WTC11 (cell line): ENCODE results near the gene MAPT. TPM values are rescaled to one million over a fixed set of nuclear protein-coding genes. Genes with fewer than 3 reads are reported as not detected.

Experiments
- ATAC-seq: fragments of 200-7000 bp; cut with Tn5 transposase; 2 replicates; pipeline ENCODE4 v1.10.0; 2021; ENCODE audit warnings: mild to moderate bottlenecking, moderate library complexity
- CTCF ChIA-PET: fragments of 300-600 bp; sonication (Branson Sonifier 250); formaldehyde crosslinking; loops from one replicate; lab custom pipeline; 2021; ENCODE audit warnings: antibody characterized with exemption; lab: Charles Lee
- POLR2A ChIA-PET: fragments of 350-600 bp; sonication (Branson Sonifier 250); formaldehyde crosslinking; loops from one replicate; lab custom pipeline; 2021; ENCODE audit warnings: antibody characterized with exemption; lab: Charles Lee
- DNase-seq: peaks from one replicate; pipeline ENCODE4 v3.0.0; 2021; ENCODE audit warnings: low spot score
- H3K27ac Mint-ChIP-seq: 2 replicates; pipeline ENCODE4 v1.8.0; 2021; ENCODE audit warnings: mixed read lengths
- H3K27me3 Mint-ChIP-seq: 2 replicates; pipeline ENCODE4 v1.8.0; 2021; ENCODE audit warnings: low read depth, mild to moderate bottlenecking, moderate library complexity, mixed read lengths
- H3K36me3 Mint-ChIP-seq: 2 replicates; pipeline ENCODE4 v1.8.0; 2021; ENCODE audit warnings: mixed read lengths
- H3K4me1 Mint-ChIP-seq: 2 replicates; pipeline ENCODE4 v1.8.0; 2022; ENCODE audit warnings: mixed read lengths
- H3K4me3 Mint-ChIP-seq: 2 replicates; pipeline ENCODE4 v1.8.0; 2021; ENCODE audit warnings: mild to moderate bottlenecking, moderate library complexity, mixed read lengths
- H3K9me3 Mint-ChIP-seq: 2 replicates; pipeline ENCODE4 v1.8.0; 2021; ENCODE audit warnings: mixed read lengths
- ATF1 ChIP-seq: sonication (generic); formaldehyde crosslinking; IDR thresholded peaks from 2 replicates; pipeline ENCODE4 v1.8.1; 2023; ENCODE audit warnings: mild to moderate bottlenecking, moderate library complexity, missing genetic modification reagents
- EMX1 ChIP-seq: fragments of 250-450 bp; sonication (Bioruptor Pico); IDR thresholded peaks from 2 replicates; pipeline ENCODE4 v1.8.0; 2021; ENCODE audit warnings: mild to moderate bottlenecking
- ERG ChIP-seq: fragments of 250-450 bp; sonication (Bioruptor Pico); IDR thresholded peaks from 2 replicates; pipeline ENCODE4 v1.8.0; 2021; ENCODE audit warnings: mild to moderate bottlenecking
- ETV6 ChIP-seq: sonication (generic); formaldehyde crosslinking; IDR thresholded peaks from 2 replicates; pipeline ENCODE4 v1.8.1; 2022; ENCODE audit warnings: mild to moderate bottlenecking, missing genetic modification reagents
- FOXP1 ChIP-seq: sonication (generic); formaldehyde crosslinking; IDR thresholded peaks from 2 replicates; pipeline ENCODE4 v1.8.0; 2022; ENCODE audit warnings: missing genetic modification reagents, mild to moderate bottlenecking, moderate library complexity, borderline replicate concordance
- JUN ChIP-seq: sonication (generic); formaldehyde crosslinking; IDR thresholded peaks from 2 replicates; pipeline ENCODE4 v1.8.0; 2023; ENCODE audit warnings: mild to moderate bottlenecking, missing genetic modification reagents
- MYBL2 ChIP-seq: sonication (generic); formaldehyde crosslinking; IDR thresholded peaks from 2 replicates; pipeline ENCODE4 v1.8.1; 2023; ENCODE audit warnings: mild to moderate bottlenecking, moderate library complexity, missing genetic modification reagents
- NFE2L1 ChIP-seq: sonication (generic); formaldehyde crosslinking; IDR thresholded peaks from 2 replicates; pipeline ENCODE4 v1.8.1; 2023; ENCODE audit warnings: missing genetic modification reagents
- NFYB ChIP-seq: sonication (generic); formaldehyde crosslinking; conservative IDR thresholded peaks from 2 replicates; pipeline ENCODE4 v1.8.0; 2022; ENCODE audit warnings: low read depth, missing genetic modification reagents
- NR1H2 ChIP-seq: sonication (generic); formaldehyde crosslinking; IDR thresholded peaks from 2 replicates; pipeline ENCODE4 v1.9.0; 2021; ENCODE audit warnings: mild to moderate bottlenecking, moderate library complexity, missing genetic modification reagents
- NR3C1 ChIP-seq: sonication (generic); formaldehyde crosslinking; conservative IDR thresholded peaks from 2 replicates; pipeline ENCODE4 v1.8.1; 2023; ENCODE audit warnings: low read depth, mild to moderate bottlenecking, missing genetic modification reagents
- RELA ChIP-seq: sonication (generic); formaldehyde crosslinking; IDR thresholded peaks from 2 replicates; pipeline ENCODE4 v1.8.1; 2022; ENCODE audit warnings: missing genetic modification reagents, mild to moderate bottlenecking, borderline replicate concordance
- RORB ChIP-seq: fragments of 250-450 bp; sonication (Bioruptor Pico); IDR thresholded peaks from 2 replicates; pipeline ENCODE4 v1.9.0; 2021; ENCODE audit warnings: mild to moderate bottlenecking
- SOX15 ChIP-seq: fragments of 250-450 bp; sonication (Bioruptor Pico); IDR thresholded peaks from 2 replicates; pipeline ENCODE4 v1.9.0; 2021; ENCODE audit warnings: mild to moderate bottlenecking
- SP1 ChIP-seq: sonication (generic); formaldehyde crosslinking; conservative IDR thresholded peaks from 2 replicates; pipeline ENCODE4 v1.8.1; 2022; ENCODE audit warnings: missing genetic modification reagents
- TEAD4 ChIP-seq: sonication (generic); formaldehyde crosslinking; IDR thresholded peaks from 2 replicates; pipeline ENCODE4 v1.8.0; 2022; ENCODE audit warnings: mild to moderate bottlenecking, missing genetic modification reagents
- ZBTB43 ChIP-seq: sonication (generic); formaldehyde crosslinking; IDR thresholded peaks from 2 replicates; pipeline ENCODE4 v1.8.1; 2023; ENCODE audit warnings: mild to moderate bottlenecking, missing genetic modification reagents
- ZNF121 ChIP-seq: sonication (generic); formaldehyde crosslinking; IDR thresholded peaks from 2 replicates; pipeline ENCODE4 v1.8.0; 2023; ENCODE audit warnings: missing genetic modification reagents
- ZNF263 ChIP-seq: sonication (generic); formaldehyde crosslinking; IDR thresholded peaks from 2 replicates; pipeline ENCODE4 v1.8.1; 2022; ENCODE audit warnings: low read depth, mild to moderate bottlenecking, moderate library complexity, missing genetic modification reagents
- ZNF396 ChIP-seq: fragments of 250-450 bp; sonication (Bioruptor Pico); IDR thresholded peaks from 2 replicates; pipeline ENCODE4 v1.8.0; 2021; ENCODE audit warnings: mild to moderate bottlenecking, moderate library complexity, borderline replicate concordance
- ZNF416 ChIP-seq: fragments of 250-450 bp; sonication (Bioruptor Pico); IDR thresholded peaks from 2 replicates; pipeline ENCODE4 v1.9.0; 2021; ENCODE audit warnings: mild to moderate bottlenecking, inconsistent platforms
- ZNF671 ChIP-seq: fragments of 250-450 bp; sonication (Bioruptor Pico); IDR thresholded peaks from 2 replicates; pipeline ENCODE4 v1.8.0; 2021; ENCODE audit warnings: mild to moderate bottlenecking
- total RNA-seq: library from RNA; stranded (reverse); gene quantifications from 3 replicates; pipeline ENCODE4 v1.2.3, GENCODE V29; 2021
- TF ChIP-seq, protein P1 (sequence below): sonication (generic); formaldehyde crosslinking; IDR thresholded peaks from 2 replicates; pipeline ENCODE4 v1.8.0; 2022; ENCODE audit warnings: missing genetic modification reagents

Gene MAPT
- total RNA-seq, 1 experiment from 2014 or later: 2.2 TPM

DNA sequence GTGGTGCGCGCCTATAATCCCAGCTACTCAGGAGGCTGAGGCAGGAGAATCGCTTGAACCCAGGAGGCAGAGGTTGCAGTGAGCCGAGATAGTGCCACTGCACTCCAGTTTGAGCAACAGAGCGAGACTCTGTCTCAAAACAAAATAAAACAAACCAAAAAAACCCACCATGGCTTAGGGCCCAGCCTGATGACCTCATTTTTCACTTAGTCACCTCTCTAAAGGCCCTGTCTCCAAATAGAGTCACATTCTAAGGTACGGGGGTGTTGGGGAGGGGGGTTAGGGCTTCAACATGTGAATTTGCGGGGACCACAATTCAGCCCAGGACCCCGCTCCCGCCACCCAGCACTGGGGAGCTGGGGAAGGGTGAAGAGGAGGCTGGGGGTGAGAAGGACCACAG is 103.3 kb downstream of the MAPT start (continued):
- TF ChIP-seq ZNF396 (CRISPR knock-in tag) (no peak), ZBTB43 (CRISPR knock-in tag) (no peak)

- H3K27ac Mint-ChIP-seq: no peak within 1 kb of the TSS
- no peaks in the 10 kb centered on the region for H3K4me1 Mint-ChIP-seq
- no peaks in the 10 kb centered on the region for H3K9me3 Mint-ChIP-seq
- ChIA-PET POLR2A (no interaction called here), CTCF (interaction anchor here (1.3 to 4.1 kb wide), 3 partner anchors 28 to 50 kb away, joined by 3 to 20 read pairs (median 7); no protein-coding TSS in a partner anchor)
- ATAC-seq (no peak), DNase-seq (no peak)
- no peak for TF ChIP-seq TEAD4 (CRISPR knock-in tag)
- no peak for TF ChIP-seq ATF1 (CRISPR knock-in tag)
- TF ChIP-seq MYBL2 (CRISPR knock-in tag): no peak
- no peak for TF ChIP-seq NR3C1
- TF ChIP-seq ZBTB43 (CRISPR knock-in tag): no peak
- no peak for TF ChIP-seq ZNF263 (CRISPR knock-in tag)
- no peak for TF ChIP-seq NFYB
- no peak for TF ChIP-seq NR1H2 (CRISPR knock-in tag)
- no peak for TF ChIP-seq SP1 (CRISPR knock-in tag)
- no peak for TF ChIP-seq JUN (CRISPR knock-in tag)
- TF ChIP-seq RORB (CRISPR knock-in tag): no peak
- no peak for TF ChIP-seq ZNF396 (CRISPR knock-in tag)
- TF ChIP-seq ERG (CRISPR knock-in tag): no peak
- TF ChIP-seq ZNF671 (CRISPR knock-in tag): no peak
- no peak for TF ChIP-seq ZNF121 (CRISPR knock-in tag)
- no peak for TF ChIP-seq EMX1 (CRISPR knock-in tag)
- TF ChIP-seq NFE2L1 (CRISPR knock-in tag): no peak
- no peaks in the 10 kb centered on the region for H3K27me3 Mint-ChIP-seq
- no peaks in the 10 kb centered on the region for H3K36me3 Mint-ChIP-seq
- no peak within 1 kb of the TSS for H3K4me3 Mint-ChIP-seq
These were observed 104.9 kb downstream of the MAPT start, which contains the start of gene STH for GRCh38 chr17:45998987-45999899. TSS of gene STH (plus strand) at chr17:45999250. CDS start at chr17:45999280, 30 bp downstream.

DNA sequence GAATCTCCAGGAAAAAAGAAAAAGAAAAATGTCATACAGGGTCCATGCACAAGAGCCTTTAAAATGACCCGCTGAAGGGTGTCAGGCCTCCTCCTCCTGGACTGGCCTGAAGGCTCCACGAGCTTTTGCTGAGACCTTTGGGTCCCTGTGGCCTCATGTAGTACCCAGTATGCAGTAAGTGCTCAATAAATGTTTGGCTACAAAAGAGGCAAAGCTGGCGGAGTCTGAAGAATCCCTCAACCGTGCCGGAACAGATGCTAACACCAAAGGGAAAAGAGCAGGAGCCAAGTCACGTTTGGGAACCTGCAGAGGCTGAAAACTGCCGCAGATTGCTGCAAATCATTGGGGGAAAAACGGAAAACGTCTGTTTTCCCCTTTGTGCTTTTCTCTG is 105.5 kb downstream of the MAPT start:
- ChIA-PET POLR2A (no interaction called here), CTCF (interaction anchor here (1.0 to 4.1 kb wide), 3 partner anchors 9 to 51 kb away, joined by 4 to 20 read pairs (median 7); no protein-coding TSS in a partner anchor)
- Mint-ChIP-seq H3K36me3 (no peaks in the 10 kb centered on the region), H3K27me3 (no peaks in the 10 kb centered on the region), H3K27ac (no peak overlapping the region), H3K4me1 (no peaks in the 10 kb centered on the region), H3K4me3 (no peak overlapping the region), H3K9me3 (no peaks in the 10 kb centered on the region)
- ATAC-seq (no peak), DNase-seq (no peak)
- TF ChIP-seq FOXP1 (CRISPR knock-in tag): no peak
- no peak for TF ChIP-seq ETV6 (CRISPR knock-in tag)
- TF ChIP-seq SOX15: no peak
- TF ChIP-seq, protein P1, sequence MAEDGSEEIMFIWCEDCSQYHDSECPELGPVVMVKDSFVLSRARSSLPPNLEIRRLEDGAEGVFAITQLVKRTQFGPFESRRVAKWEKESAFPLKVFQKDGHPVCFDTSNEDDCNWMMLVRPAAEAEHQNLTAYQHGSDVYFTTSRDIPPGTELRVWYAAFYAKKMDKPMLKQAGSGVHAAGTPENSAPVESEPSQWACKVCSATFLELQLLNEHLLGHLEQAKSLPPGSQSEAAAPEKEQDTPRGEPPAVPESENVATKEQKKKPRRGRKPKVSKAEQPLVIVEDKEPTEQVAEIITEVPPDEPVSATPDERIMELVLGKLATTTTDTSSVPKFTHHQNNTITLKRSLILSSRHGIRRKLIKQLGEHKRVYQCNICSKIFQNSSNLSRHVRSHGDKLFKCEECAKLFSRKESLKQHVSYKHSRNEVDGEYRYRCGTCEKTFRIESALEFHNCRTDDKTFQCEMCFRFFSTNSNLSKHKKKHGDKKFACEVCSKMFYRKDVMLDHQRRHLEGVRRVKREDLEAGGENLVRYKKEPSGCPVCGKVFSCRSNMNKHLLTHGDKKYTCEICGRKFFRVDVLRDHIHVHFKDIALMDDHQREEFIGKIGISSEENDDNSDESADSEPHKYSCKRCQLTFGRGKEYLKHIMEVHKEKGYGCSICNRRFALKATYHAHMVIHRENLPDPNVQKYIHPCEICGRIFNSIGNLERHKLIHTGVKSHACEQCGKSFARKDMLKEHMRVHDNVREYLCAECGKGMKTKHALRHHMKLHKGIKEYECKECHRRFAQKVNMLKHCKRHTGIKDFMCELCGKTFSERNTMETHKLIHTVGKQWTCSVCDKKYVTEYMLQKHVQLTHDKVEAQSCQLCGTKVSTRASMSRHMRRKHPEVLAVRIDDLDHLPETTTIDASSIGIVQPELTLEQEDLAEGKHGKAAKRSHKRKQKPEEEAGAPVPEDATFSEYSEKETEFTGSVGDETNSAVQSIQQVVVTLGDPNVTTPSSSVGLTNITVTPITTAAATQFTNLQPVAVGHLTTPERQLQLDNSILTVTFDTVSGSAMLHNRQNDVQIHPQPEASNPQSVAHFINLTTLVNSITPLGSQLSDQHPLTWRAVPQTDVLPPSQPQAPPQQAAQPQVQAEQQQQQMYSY (CRISPR knock-in tag): no peak
- no peak for TF ChIP-seq ZNF416
- no peak for TF ChIP-seq RELA (CRISPR knock-in tag)
